Measurements from ENCODE around the gene KLRF1.

The KLRF1 gene

DNA sequence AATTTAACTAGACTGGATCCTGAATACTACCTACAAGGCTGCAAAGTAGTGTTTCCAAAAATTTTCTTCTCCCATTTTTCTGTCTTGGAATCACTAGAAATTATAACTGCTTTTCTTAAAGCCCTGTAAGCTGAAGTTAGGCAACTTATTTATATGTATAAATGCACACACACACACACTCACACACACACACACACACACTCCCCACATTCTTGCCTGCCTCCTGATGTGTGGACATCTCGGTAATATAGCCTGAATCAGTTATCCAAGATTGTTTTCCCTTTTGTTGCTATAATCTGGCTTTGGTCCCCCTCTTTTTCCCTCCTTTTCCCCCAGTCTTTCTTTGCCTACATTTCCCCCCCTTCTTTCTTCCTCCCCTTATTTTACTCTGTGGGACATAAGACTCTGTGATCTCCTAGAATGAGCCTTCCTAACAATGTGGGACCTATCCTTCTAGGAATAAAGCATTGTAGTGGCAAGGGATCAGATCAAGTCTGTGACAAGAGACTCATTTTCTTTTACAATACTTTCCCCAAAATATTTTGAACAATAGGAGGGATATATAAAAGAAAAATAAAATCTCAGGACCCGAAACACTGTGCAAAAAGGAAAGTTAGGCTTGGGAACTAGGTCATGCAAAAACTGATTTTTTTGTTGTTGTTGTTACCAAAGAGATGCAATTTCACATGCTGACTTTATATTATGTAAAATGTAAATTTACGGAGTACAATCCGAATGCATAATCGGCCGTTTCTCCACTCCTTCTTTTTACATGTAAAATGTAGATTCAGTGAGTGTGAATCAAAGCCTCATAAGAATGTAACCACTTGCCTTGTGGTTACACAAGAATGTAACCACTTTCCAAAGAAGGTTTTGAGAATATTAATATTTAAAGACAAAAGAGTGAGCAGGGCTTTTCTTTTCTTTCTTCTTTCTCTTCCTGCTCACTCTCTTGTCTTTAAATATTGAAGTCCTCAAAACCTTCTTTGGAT is 40.3 kb upstream of the KLRF1 start:
- no peak for TF ChIP-seq CTCF (IDR thresholded peaks at IDR 0.05; ENCODE audit: borderline replicate concordance, insufficient read depth, low read depth, low read length)
- H3K4me3 ChIP-seq (ENCODE audit: low read depth, low read length) = no peak overlapping the region

DNA sequence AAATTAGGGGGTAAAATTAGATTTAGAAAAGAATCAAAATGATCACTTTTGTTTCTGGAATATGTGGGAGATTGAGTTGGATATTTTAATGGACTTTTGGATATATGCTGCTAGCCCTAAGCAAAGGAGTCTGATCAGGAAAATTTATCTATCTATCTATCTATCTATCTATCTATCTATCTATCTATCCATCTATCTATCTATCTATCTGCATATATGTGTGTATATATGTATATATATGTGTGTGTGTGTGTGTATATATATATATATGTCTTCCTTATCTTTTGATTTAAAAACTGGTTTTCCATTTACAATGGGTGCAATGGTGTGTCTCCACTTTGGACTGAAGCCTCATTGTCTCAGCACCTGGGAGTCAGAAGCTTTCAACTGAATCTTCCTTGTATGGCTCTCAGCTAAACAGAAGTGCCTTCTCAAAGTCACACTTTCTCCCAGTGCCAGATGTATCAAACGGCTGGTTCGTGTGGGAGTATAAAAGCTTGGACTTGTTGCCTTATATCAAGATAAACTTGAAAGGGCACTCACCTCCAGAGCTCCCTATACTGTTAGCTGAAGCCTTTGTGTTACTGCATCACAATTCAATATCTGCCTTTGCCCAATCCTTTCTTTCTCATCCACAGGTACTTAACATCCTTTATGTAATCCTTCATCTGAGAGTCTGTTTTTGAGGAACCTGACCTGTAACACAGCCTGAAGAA is 34.9 kb upstream of the KLRF1 start:
- TF ChIP-seq CTCF (IDR thresholded peaks at IDR 0.05; ENCODE audit: borderline replicate concordance, insufficient read depth, low read depth, low read length) = no peak
- no peak overlapping the region for H3K4me3 ChIP-seq (ENCODE audit: low read depth, low read length)

DNA sequence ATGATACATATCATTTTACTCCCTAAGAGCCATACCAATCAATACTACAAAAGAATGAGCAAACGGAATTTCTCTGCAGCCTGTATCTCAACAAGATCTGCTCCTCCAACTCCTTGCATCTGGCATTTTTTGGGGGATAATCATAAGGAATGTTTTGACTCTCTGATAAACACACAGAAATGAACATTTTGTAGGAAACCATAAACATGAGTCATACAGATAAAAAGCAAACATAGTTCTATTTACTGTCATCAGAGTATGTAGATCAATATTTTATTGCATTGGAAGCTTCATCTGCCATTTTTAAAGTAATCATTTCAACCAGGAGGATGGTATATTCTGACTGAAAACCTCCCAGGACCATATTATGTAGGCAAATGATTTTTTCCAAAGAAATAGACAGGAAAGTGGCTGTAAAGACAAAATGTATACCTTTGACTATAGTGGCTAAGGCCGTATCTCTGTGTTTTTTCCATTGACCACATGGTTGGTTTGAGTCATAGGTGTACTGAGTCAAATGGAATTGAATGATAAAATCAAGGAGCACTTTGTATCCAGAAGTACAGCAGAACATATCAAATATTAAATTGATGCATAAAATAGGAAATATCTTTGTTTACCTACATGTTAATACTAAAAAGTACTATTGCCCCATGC is 34.2 kb upstream of the KLRF1 start:
- TF ChIP-seq CTCF (IDR thresholded peaks at IDR 0.05; ENCODE audit: borderline replicate concordance, insufficient read depth, low read depth, low read length) = no peak
- H3K4me3 ChIP-seq (ENCODE audit: low read depth, low read length) = no peak overlapping the region

- TF ChIP-seq CTCF (IDR thresholded peaks at IDR 0.05; ENCODE audit: borderline replicate concordance, insufficient read depth, low read depth, low read length) = no peak
- H3K4me3 ChIP-seq (ENCODE audit: low read depth, low read length) = no peak overlapping the region
Measured at GRCh38 chr12:9793779-9794395, 33.4 kb upstream of the KLRF1 start.

DNA sequence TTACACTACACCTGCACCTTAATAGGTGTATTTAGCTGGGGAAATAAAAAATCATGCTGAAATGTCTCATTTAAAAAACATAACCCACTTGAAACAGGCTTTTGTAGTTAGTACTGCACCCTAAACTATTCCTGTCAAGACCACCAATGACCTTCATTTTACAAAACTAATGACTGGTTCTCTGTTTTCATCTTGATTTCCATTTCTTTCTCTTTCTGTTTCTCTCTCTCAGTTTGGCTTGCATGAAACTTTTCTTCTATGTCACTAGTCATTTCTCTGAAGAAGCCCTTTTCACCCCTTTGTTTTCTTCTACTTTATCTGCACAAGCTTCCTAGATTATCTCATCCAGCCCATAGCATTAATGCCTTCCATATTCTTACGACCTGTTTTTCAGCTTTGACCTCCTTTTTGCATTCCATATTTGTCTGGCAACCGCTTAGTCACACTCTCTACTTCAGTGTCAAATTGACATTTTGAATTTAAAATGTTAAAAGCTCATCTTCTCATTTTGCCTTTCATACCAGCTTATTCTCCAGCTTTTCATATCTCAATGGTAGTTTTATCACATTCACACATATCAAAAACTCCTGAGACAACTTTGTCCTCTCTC is 32.7 kb upstream of the KLRF1 start:
- no peak for TF ChIP-seq CTCF (IDR thresholded peaks at IDR 0.05; ENCODE audit: borderline replicate concordance, insufficient read depth, low read depth, low read length)
- H3K4me3 ChIP-seq (ENCODE audit: low read depth, low read length) = no peak overlapping the region

GRCh38 chr12:9795945-9796344 is 31.3 kb upstream of the KLRF1 start:
- TF ChIP-seq CTCF (IDR thresholded peaks at IDR 0.05; ENCODE audit: borderline replicate concordance, insufficient read depth, low read depth, low read length) = no peak
- H3K4me3 ChIP-seq (ENCODE audit: low read depth, low read length) = no peak overlapping the region

Data from GM12875 (cell line).